Uterus (tissue), 2 donors: ENCODE data around the gene TUBB2A.
"Not testable (repeated sequence)": the region's sequence is repeated elsewhere in the genome, so short reads cannot be mapped to it uniquely, and the experiment has no call there.

Source experiments
- POLR2A ChIP-seq, 2 donors: fragments of 450-650 bp; IDR thresholded peaks; one replicate each; pipeline ENCODE4 v1.6.1; 2016; ENCODE audit warnings: antibody characterized with exemption in 2 of 2, mild to moderate bottlenecking in 1 of 2, moderate library complexity in 1 of 2
- TF ChIP-seq, protein P1 (sequence below), 4 experiments: fragments of 200-600 bp in 2 of 4; fragments of 450-650 bp in 2 of 4; sonication (generic) in 2 of 4; IDR thresholded peaks; one replicate each; pipeline ENCODE4 v1.5.1; 2016 to 2019; ENCODE audit warnings: antibody characterized with exemption in 4 of 4, mild to moderate bottlenecking in 2 of 4, moderate library complexity in 1 of 4

- TF ChIP-seq, protein P1, sequence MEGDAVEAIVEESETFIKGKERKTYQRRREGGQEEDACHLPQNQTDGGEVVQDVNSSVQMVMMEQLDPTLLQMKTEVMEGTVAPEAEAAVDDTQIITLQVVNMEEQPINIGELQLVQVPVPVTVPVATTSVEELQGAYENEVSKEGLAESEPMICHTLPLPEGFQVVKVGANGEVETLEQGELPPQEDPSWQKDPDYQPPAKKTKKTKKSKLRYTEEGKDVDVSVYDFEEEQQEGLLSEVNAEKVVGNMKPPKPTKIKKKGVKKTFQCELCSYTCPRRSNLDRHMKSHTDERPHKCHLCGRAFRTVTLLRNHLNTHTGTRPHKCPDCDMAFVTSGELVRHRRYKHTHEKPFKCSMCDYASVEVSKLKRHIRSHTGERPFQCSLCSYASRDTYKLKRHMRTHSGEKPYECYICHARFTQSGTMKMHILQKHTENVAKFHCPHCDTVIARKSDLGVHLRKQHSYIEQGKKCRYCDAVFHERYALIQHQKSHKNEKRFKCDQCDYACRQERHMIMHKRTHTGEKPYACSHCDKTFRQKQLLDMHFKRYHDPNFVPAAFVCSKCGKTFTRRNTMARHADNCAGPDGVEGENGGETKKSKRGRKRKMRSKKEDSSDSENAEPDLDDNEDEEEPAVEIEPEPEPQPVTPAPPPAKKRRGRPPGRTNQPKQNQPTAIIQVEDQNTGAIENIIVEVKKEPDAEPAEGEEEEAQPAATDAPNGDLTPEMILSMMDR (IDR thresholded peaks at IDR 0.05), result not testable (repeated sequence)
- TF ChIP-seq POLR2A (IDR thresholded peaks at IDR 0.05), result not testable (repeated sequence)
Observed at GRCh38 chr6:3168046-3168445, 10.7 kb upstream of the TUBB2A start.
